Measurements from ENCODE around the gene PAH.

PAH gene

DNA sequence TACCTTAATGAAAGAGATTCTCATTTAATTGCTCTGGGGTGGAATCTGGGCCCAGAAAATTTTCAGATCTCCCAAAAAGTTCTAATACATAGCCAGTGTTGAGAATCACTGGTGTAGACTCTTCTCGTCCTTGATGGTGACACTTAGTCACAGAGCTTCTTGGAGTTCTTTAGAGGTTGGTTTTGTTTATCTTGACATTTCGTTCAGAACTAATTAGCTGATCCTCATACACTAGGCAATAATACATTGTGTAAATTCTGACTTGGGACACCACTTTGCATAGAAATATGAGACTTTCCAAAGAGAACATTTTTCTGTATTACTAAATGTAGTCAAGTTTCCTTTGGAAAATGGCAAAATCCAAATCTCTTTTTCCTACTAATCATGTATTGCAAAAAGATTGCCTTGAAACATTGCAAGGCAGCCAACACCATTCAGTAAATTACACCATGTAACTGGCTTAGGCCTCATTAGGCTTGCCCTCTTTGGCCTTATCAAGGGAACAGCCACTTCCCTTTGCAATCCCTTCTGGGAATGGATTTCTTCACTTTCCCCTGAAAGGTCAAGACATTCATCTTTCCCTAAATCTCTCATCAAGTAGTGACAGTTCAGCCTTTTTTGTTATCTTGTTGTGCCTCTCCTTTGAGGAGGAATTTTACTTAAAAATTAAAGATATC lies 102.2 kb downstream of the PAH start:
- no peak for DNase-seq

DNA sequence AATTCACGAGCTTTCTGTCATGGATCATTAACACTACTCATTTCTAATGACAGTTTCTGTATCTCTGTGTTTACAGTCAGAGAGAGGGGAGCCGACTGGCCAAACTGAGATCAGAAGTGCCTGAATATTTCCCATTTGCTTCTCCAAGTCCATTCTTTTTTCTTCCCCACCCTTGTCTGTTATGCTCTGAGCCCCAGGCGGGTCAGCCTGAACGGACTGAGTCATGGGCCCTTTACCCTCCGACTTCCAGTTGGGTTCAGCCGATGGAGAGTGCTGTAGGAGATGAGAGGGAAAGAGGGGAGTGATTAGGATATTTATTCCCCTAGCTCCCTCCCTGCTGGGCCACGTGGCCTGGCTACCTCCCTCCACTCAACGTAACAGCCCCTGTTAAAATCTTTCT lies 104.7 kb downstream of the PAH start:
- peak; percentile 70 for DNase-seq

DNA sequence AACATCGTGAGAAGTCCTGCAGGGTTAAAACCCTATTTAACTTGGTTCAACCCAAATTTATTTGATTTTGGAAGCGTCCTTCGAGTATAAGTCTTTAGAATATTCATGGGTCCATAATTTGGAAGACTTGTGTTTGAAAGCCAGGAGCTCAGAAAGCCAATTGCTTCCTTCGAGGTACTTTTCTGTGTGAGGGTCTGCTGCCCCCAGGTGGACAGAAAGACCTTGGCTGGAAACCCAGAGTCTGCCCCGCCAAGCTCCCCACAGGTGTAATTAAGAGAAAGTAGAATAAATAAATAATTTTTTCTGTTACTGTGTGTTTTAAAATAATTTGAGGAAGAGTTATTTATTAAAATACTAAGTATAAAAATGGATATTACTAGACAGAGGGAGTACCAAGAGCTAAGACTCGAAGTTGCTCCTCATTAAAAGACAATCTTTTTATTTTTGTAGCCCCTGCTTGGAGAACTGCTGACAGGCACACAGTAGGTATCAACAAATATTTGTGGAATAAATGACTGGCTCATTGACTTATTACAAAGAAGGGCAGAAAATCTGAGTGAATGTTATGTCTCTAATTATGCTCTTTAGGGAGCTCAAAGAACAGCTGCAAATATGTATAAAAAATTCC lies 105.8 kb downstream of the PAH start:
- peak; percentile 80 for DNase-seq

DNA sequence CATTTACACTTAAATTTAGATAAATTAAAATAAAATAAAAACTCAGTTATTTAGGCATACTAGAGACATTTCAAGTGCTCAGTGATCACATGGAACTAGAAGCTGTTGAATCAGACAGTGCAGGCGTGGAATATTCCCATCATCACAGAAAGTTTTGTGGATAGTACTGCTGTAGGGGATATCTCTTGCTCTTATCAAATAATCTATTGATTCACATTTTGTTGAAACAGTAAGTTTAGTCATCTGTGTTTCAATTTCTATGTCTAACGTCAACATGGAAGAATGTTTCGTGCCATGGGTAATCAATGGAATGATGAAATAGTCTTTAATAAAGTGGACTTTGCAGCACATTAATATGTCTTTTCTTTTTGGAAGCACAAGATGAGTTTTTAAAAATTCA lies 108.6 kb downstream of the PAH start:
- DNase-seq = no peak

GRCh38 chr12:102806592-102806991 lies 110.5 kb downstream of the PAH start:
- DNase-seq = no peak

DNA sequence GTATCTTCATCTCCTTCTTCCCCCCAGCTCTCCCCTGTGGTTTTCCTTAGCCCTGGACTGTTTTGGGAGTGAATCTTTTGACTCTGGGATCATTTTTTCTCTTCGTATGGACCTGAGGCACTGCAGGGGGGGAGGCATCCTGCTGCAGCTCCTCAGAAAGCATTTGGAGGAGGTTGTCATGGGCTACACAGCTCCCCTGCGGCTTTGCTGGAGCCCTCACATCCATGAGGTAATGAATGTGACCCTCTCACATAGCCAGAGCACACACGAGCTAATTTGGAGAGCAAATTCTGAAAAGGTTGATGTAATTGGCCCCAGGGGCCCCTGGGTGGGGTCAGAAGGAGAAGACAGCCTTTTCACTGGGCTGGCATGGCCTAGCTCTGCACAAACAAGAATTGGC lies 110.9 kb downstream of the PAH start:
- DNase-seq = peak; percentile 57

DNA sequence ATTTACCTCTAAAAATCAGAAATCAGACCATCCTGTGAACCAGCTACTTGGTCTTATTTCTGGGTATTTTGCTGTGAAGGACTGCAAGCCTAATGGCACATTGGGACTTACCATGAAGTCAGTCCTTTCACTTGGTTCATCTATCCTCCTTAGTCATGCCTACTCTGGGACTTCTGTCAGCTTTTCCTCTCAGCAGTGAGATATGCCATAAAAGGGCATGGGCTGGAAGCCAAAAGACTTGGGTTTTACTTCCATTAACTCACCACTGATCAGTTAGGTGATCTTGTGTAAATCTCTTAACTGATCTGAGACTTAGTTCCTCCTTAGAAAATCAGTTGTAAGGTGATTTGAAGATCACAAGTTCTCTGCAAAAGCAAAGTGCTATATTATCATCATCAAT lies 116.5 kb downstream of the PAH start:
- DNase-seq = no peak

GRCh38 chr12:102799229-102799628 lies 117.8 kb downstream of the PAH start:
- DNase-seq = no peak

GRCh38 chr12:102797528-102797927 lies 119.5 kb downstream of the PAH start:
- no peak for DNase-seq

GRCh38 chr12:102793921-102794320 lies 123.1 kb downstream of the PAH start:
- no peak for DNase-seq
